SK-MEL-5 (cell line): Measurements from ENCODE around the gene L3MBTL3. TPM values are rescaled to one million over a fixed set of nuclear protein-coding genes. Genes with fewer than 3 reads are reported as not detected.

ENCODE experiments used
- DNase-seq: peaks from one replicate; pipeline ENCODE4 v3.0.0-alpha.2; 2016; ENCODE audit warnings: low read depth, low spot score
- in situ Hi-C: cut with HindIII; loops from 2 replicates; pipeline ENCODE4 v1.10.0; 2016; ENCODE audit warnings: low sequenced_read_pairs, high pct_unique_total_duplicates, low pct_unique_long_range_greater_than_20kb
- polyA plus RNA-seq, 2 experiments: library from polyadenylated mRNA; depleted of rRNA; stranded (reverse); fragments of >200 nt; gene quantifications; 2 replicates each; pipeline ENCODE4 v1.2.3, GENCODE V29; 2015
- total RNA-seq: library from RNA; depleted of rRNA; stranded (reverse); fragments of >200 nt; shearing (Covaris generic); gene quantifications from 2 replicates; pipeline ENCODE4 v1.2.3, GENCODE V29; 2014; rRNA removed

The L3MBTL3 gene
- 4.9 and 6.8 TPM in 2 replicates for total RNA-seq
- polyA plus RNA-seq (2015; cell fraction: cytosol; rRNA removed), result 3.4 and 5.2 TPM in 2 replicates
- polyA plus RNA-seq (2015; cell fraction: nucleus; rRNA removed), result 7.3 and 8.4 TPM in 2 replicates

- in situ Hi-C loops, result no loop called here
These were observed at the start of gene L3MBTL3 for GRCh38 chr6:130018292-130018743. L3MBTL3 (plus strand) TSS chr6:130018581; CDS start chr6:130042700, 24,119 bp downstream.

GRCh38 chr6:129969064-129969463, 49.3 kb upstream of the L3MBTL3 start:
- in situ Hi-C loops, result no loop called here
- DNase-seq, result no peak

More at GRCh38 chr6:130018292-130018743, at the start of gene L3MBTL3:
- DNase-seq, result peak; percentile 80

- in situ Hi-C loops, result no loop called here
- no peak for DNase-seq
These were observed 42.3 kb upstream of the L3MBTL3 start for GRCh38 chr6:129976110-129976509.

DNA sequence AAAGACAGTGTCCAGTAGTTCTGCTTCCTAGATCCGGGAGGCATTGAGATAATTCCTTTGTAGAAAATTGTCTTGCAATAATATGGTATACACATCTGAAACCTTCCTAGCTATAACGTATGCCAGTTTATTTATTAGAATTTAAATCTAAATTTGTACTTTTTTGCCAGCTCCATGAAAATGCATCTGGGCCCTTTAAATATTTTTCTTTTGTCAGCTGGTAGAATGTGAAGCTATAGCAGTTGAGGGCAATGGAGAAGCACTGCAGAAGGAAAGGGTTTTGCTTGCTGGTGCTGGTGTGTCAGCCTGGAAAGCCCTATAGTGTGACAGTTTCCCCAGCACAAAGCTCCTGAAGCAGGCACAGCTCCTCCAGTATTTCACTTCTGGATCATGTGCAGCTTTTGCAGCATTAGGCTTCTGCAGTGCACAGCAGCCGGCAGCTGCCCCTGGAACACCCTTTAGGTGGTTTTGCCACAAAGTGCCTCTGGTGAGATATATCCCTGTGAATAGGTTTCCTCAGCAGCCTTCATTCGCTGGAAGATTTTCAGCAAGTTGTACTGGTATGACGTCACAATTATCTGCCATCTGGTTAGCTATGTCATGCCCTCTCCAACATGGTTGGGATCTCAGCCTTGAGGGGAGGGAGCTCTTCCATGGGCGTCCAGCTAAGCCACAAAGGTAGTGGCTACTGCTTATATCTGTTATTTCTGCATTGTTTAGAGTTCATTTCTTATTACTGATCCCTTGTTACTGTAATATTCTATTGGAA, 40.0 kb upstream of the L3MBTL3 start:
- DNase-seq, result no peak
- in situ Hi-C loops, result no loop called here

DNA sequence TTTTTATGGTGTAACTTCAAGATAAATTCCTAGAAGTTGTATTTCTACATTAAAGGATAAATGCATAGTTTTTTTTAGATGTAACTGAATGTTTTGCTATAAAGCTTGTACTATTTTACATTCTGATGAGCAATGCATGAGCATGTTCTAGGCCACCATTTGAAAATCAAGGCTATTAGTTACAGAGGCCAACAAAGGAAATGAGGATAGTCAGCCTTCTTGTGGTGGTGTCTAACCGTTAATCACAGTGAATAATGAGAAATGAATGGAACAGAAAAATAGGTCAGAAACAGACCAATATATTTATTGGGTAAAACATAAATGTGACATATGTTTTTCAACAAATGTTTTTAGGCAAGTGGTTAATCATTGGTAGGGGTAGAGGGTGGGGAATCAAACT, 37.6 kb upstream of the L3MBTL3 start:
- DNase-seq, result no peak
- in situ Hi-C loops, result no loop called here

DNA sequence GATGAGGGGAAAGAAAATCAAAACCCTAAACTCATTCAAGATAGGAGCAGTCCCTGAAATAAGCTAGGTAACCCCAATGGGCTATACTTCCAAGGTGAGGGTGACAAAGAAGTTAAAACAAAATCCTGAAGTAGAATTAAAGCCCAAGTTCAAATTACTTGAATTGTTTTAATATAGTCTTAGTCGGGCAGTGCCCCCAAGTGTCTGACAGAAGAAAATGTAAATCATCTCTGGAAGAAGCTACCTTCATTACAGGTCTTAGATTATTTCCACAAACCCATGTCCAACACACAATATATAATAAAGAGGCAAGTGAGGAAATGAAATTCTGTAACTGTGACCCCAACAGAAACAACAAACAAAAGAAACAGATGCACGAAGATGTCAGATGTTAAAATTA, 36.8 kb upstream of the L3MBTL3 start:
- in situ Hi-C loops, result no loop called here

GRCh38 chr6:129989396-129989795, 29.0 kb upstream of the L3MBTL3 start:
- in situ Hi-C loops, result no loop called here
- no peak for DNase-seq

More for the DNA sequence above, 36.8 kb upstream of the L3MBTL3 start:
- peak; percentile 17 for DNase-seq

DNA sequence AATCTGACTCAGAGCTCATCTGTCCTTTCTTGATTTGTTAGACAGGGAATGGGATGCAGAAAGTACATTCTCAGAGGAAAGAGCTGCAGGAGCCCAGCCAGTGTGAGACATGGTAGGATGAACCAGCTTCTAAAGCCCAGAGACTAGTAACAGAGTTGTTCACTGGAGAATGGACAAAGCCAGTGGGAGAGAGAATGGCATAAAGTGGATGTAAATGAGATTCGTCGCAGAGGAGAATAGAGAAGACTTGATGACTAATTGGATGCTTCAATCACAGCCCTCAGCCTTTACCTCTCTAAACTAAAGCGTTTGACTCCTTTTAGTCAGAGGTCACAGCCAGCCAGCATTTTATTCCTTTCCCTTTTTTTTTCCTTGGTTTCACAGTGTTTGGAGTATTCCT, 25.5 kb upstream of the L3MBTL3 start:
- in situ Hi-C loops, result no loop called here
- DNase-seq, result no peak

DNA sequence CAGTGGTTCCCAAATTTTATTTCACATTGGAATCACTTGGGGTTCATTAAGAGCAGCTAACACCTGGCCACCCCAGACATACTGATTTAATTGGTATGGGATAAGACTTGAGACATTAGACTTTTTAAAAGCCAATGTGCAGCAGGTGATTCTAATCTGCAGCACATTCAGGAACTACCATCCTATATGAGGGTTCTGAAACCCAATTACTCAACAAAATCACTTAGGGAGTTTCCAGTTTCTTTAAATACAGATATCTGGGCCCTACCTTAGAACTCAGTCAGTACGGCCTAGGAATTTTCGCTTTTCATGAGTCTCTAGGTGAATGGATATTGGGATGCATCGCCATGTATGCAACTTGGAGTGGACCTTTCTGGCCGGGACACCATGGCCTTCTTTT, 24.0 kb upstream of the L3MBTL3 start:
- DNase-seq, result no peak
- in situ Hi-C loops, result no loop called here

DNA sequence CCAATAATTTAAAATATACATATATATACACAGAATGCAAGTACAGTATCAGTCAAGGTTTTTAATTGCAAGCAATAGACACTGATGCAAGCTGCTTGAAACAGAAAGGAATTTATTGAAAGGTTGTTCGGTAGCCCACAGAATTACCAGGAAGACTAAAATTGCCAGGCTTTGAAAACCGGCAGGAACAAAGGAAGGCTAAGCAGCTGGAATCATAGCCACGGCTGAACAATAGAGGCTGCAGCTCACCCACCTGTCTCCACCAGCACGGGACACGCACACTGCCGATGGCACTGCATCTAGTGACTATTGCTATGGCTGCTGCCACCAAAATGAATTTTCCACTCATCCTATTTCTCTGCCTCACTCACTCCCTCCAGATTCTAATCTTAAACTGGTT, 22.0 kb upstream of the L3MBTL3 start:
- in situ Hi-C loops, result no loop called here

DNA sequence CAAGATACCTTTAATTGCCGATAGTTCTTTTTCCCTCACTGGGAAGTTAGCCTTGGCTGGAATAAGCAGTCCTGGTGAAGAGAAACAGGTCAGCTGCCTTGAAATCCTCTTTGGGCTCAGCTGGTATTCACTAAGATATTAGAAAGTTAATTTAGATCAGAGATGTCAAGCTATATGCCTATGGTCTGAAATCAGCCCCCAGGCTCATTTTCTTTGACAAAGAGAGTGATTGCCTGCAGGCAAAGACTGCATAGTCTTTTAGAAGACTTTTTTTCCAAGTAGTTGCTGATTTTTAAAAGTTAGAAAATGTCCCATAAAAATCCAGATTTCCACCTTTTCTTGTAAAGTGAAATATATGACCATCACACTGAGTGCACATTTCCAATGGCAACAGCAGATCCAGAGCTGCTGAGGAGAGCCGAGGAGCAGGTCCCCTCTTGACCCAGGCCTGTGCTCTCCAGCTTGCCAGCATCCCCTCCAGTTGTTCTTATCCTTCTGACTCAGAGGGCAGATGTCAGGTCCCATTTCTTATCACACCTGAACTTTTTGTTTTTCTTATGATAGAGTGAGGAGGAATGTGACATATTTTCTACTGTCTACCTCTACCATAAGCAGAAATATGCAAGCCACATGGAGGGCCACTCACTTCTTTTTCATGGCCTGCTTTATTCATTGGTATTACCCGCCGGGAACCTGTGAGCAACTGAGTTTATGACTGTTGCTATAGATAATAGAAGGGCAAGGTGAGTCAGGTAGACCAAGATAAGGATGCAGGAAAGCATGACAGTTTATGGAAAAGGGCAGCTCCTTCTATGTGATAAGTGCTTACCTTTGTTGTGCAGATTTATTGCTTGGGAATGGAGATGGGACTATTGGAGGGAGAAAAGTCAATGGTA, 17.6 kb upstream of the L3MBTL3 start:
- DNase-seq, result no peak
- in situ Hi-C loops, result no loop called here

More for the DNA sequence above, 22.0 kb upstream of the L3MBTL3 start:
- DNase-seq, result no peak

- no peak for DNase-seq
- in situ Hi-C loops, result no loop called here
These were observed 10.0 kb upstream of the L3MBTL3 start for GRCh38 chr6:130008236-130008873.

- in situ Hi-C loops, result no loop called here
- no peak for DNase-seq
These were observed 9.2 kb upstream of the L3MBTL3 start for GRCh38 chr6:130009146-130009545.

DNA sequence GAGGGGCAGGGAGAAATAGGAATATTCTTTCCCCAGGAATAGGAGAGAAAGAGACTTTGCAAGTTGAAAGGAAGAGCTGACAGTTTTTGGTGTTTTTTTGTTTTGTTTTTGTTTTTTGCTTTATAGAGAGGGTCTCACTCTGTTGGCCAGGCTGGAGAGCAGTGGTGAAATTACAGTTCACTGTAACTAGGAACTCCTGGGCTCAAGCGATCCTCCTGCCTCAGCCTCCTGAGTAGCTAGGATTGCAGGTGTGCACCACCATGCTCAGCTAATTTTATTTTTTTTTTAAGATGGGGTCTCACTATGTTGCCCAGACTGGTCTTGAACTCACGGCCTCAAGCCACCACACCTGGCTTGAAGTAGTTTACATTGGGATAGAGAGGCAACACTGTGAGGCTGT, 8.0 kb upstream of the L3MBTL3 start:
- DNase-seq, result no peak
- in situ Hi-C loops, result no loop called here

DNA sequence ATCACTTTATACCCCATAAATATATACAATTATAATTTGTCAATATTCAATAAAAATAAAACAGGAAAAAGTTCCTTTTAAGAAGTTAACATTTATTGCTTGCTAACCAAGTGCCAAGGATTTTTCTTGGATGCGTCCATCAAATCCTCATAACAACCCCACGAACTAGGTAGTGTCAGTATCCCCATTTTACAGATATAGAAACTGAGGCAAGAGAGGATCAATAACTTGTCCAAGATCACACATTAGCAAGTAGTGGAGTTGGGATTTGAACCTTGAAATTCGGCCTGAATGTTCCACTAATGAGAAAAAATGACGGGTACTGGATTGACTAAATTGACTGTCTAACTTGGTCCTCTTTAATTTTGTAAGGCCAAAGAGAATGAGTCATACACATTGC, 5.7 kb upstream of the L3MBTL3 start:
- DNase-seq, result no peak
- in situ Hi-C loops, result no loop called here

- in situ Hi-C loops, result no loop called here
- DNase-seq, result no peak
These were observed 454 bp downstream of the L3MBTL3 start for GRCh38 chr6:130018744-130019325.

DNA sequence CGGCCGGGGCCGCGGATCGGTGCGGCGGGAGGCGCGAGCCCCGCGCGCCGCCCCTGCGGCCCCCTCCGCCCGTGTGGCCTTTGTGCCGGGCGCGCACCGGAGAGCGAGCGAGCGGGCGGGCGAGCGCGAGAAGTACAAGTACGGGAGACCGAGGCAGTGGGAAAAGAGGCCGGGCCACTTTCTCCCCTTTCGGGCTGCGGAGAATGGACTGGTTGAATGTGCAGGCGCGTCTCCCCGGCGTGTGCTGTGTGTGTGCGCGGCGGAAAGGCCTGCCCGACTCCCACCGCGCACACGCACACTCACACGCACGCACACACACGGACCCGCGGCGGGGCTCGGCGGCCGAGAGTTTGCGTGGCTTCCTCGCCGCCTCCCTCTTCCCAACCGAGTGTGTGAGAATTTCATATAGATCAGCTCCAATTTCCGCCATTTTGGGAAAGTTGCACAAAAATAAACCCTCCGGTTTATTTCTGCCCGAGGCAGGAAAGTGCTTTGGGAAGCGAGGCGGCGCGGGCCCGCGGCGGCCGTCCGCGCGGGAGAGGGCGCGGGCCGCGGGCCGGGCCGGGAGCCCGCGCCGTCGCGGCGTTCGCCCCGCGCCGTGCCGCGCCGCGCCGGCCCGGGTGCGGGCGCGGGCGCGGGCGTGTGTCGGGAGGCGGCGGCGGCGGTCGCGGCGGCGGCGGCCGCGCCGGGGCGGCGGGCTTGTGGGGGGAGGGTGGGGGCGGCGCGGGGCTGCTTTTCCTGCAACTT, 1.1 kb downstream of the L3MBTL3 start:
- peak; percentile 20 for DNase-seq

More for the DNA sequence above, 1.1 kb downstream of the L3MBTL3 start:
- in situ Hi-C loops, result no loop called here
